ENCODE results near the gene PNPLA7. TPM values are rescaled to one million over a fixed set of nuclear protein-coding genes. Genes with fewer than 3 reads are reported as not detected.

The PNPLA7 gene
- total and polyA plus RNA-seq, 2 donors (not counting 1 experiment from before 2014, with no cell fraction given) = 18.7 to 29.9 TPM

GRCh38 chr9:137524161-137524980, 25.8 kb downstream of the PNPLA7 start:
- Histone ChIP-seq H3K9me3 (ENCODE audit: control extremely low read depth in 1 of 3, control insufficient read depth in 2 of 3, insufficient read depth in 1 of 3, low read length in 2 of 3) (no peaks in the 10 kb centered on the region), H3K36me3 (replicated peaks in 1 of 2; ENCODE audit: control extremely low read depth in 1 of 2, control insufficient read depth in 1 of 2, extremely low read depth in 1 of 2, insufficient read depth in 2 of 2, low read length in 1 of 2) (peaks cover 1 to 3% of the 10 kb centered on the region in 2 experiments), H3K4me1 (ENCODE audit: control insufficient read depth in 2 of 2, insufficient read depth in 2 of 2, low read length in 2 of 2) (peaks cover 0 to 4% of the 10 kb centered on the region in 2 donors), H3K9ac (ENCODE audit: low read length) (no peak overlapping the region), H4K20me1 (ENCODE audit: control insufficient read depth, insufficient read depth, low read length, poor library complexity, severe bottlenecking) (no peaks in the 10 kb centered on the region), H3K4me2 (replicated peaks; ENCODE audit: low read depth, low read length, poor library complexity, severe bottlenecking) (no peak overlapping the region), H3K27ac (ENCODE audit: low read length in 2 of 2) (no peak overlapping the region), H3K79me2 (ENCODE audit: control insufficient read depth, insufficient read depth, low read length) (no peaks in the 10 kb centered on the region), H3K4me3 (ENCODE audit: control extremely low read depth in 1 of 5, extremely low read depth in 1 of 5, insufficient read depth in 1 of 5, low read depth in 2 of 5, low read length in 4 of 5) (no peak overlapping the region), H3K27me3 (replicated peaks in 1 of 4; ENCODE audit: control extremely low read depth in 1 of 4, control insufficient read depth in 3 of 4, insufficient read depth in 4 of 4, low read length in 3 of 4) (no peaks in the 10 kb centered on the region), H2AFZ (ENCODE audit: insufficient read depth, low read depth, low read length, poor library complexity, severe bottlenecking) (no peak overlapping the region)
- ChIA-PET CTCF (interaction anchor here (0.8 to 1.1 kb wide), 2 partner anchors 100 to 238 kb away, joined by 3 read pairs; no protein-coding TSS in a partner anchor), POLR2A (no interaction called here)
- Mint-ChIP-seq H3K4me3 (no peak overlapping the region), H3K9me3 (ENCODE audit: insufficient read depth) (no peaks in the 10 kb centered on the region), H3K27ac (no peak overlapping the region), H3K27me3 (no peaks in the 10 kb centered on the region), H3K4me1 (peaks cover 3% of the 10 kb centered on the region)
- TF ChIP-seq CTCF (IDR thresholded peaks at IDR 0.05) = no peak
- 98% methylated on average over 30 of the region's 33 CpGs for WGBS (ENCODE audit: insufficient coverage)
- ATAC-seq (ENCODE audit: low read depth) = no peak
- intact Hi-C loops (cut with micrococcal nuclease) = no loop called here
- DNase-seq = no peak

GRCh38 chr9:137522746-137523455, 27.3 kb downstream of the PNPLA7 start:
- Histone ChIP-seq H3K27ac (ENCODE audit: low read length in 2 of 2) (no peak overlapping the region), H3K4me2 (replicated peaks; ENCODE audit: low read depth, low read length, poor library complexity, severe bottlenecking) (no peak overlapping the region), H3K9ac (ENCODE audit: low read length) (no peak overlapping the region), H3K4me3 (ENCODE audit: control extremely low read depth in 1 of 5, extremely low read depth in 1 of 5, insufficient read depth in 1 of 5, low read depth in 2 of 5, low read length in 4 of 5) (no peak overlapping the region), H2AFZ (ENCODE audit: insufficient read depth, low read depth, low read length, poor library complexity, severe bottlenecking) (no peak overlapping the region), H3K27me3 (replicated peaks in 1 of 4; ENCODE audit: control extremely low read depth in 1 of 4, control insufficient read depth in 3 of 4, insufficient read depth in 4 of 4, low read length in 3 of 4) (no peaks in the 10 kb centered on the region), H3K4me1 (ENCODE audit: control insufficient read depth in 2 of 2, insufficient read depth in 2 of 2, low read length in 2 of 2) (peaks cover 0 to 4% of the 10 kb centered on the region in 2 donors), H3K79me2 (ENCODE audit: control insufficient read depth, insufficient read depth, low read length) (no peaks in the 10 kb centered on the region), H3K9me3 (ENCODE audit: control extremely low read depth in 1 of 3, control insufficient read depth in 2 of 3, insufficient read depth in 1 of 3, low read length in 2 of 3) (no peaks in the 10 kb centered on the region), H4K20me1 (ENCODE audit: control insufficient read depth, insufficient read depth, low read length, poor library complexity, severe bottlenecking) (no peaks in the 10 kb centered on the region), H3K36me3 (replicated peaks in 1 of 2; ENCODE audit: control extremely low read depth in 1 of 2, control insufficient read depth in 1 of 2, extremely low read depth in 1 of 2, insufficient read depth in 2 of 2, low read length in 1 of 2) (peaks cover 1 to 3% of the 10 kb centered on the region in 2 experiments)
- Mint-ChIP-seq H3K4me1 (peaks cover 3% of the 10 kb centered on the region), H3K4me3 (no peak overlapping the region), H3K9me3 (ENCODE audit: insufficient read depth) (no peaks in the 10 kb centered on the region), H3K27me3 (no peaks in the 10 kb centered on the region), H3K27ac (no peak overlapping the region)
- intact Hi-C loops (cut with micrococcal nuclease) = no loop called here
- ATAC-seq (ENCODE audit: low read depth) = no peak
- no peak for TF ChIP-seq EZH2 (IDR thresholded peaks at IDR 0.05; ENCODE audit: borderline replicate concordance, insufficient read depth, low read depth, low read length, poor library complexity, severe bottlenecking)
- no peak for TF ChIP-seq CTCF (IDR thresholded peaks at IDR 0.05)
- 97% methylated on average over 36 of the region's 36 CpGs for WGBS (ENCODE audit: insufficient coverage)
- no peak for DNase-seq
- ChIA-PET POLR2A (no interaction called here), CTCF (interaction anchor here (0.7 kb wide), 1 partner anchor 11 kb away, joined by 4 read pairs; no protein-coding TSS in a partner anchor)

Measured in B cell (primary cell).